ENCODE results near the gene ZPBP2.
"Not testable (repeated sequence)": the region's sequence is repeated elsewhere in the genome, so short reads cannot be mapped to it uniquely, and the experiment has no call there.

Gene ZPBP2

GRCh38 chr17:39868554-39868942, 546 bp downstream of the ZPBP2 start:
- in situ Hi-C loops (cut with HindIII; ENCODE audit: low pct_ligation_motif_present, low sequenced_read_pairs): no loop called here
- TF ChIP-seq CTCF (IDR thresholded peaks at IDR 0.05; ENCODE audit: low read depth, low read length, missing control alignments): no peak
- H3K36me3 ChIP-seq (replicated peaks): no peaks in the 10 kb centered on the region
- H3K4me3 ChIP-seq (ENCODE audit: low read depth, low read length): no peak overlapping the region
- no peak for DNase-seq
- no peak overlapping the region for H3K27ac ChIP-seq
- peaks cover 33% of the 10 kb centered on the region for H3K27me3 ChIP-seq (replicated peaks)

- in situ Hi-C loops (cut with HindIII; ENCODE audit: low pct_ligation_motif_present, low sequenced_read_pairs): no loop called here
- Histone ChIP-seq H3K27me3 (replicated peaks) (peaks cover 13% of the 10 kb centered on the region), H3K27ac (no peak overlapping the region), H3K36me3 (replicated peaks) (no peaks in the 10 kb centered on the region), H3K4me3 (ENCODE audit: low read depth, low read length) (no peak overlapping the region)
- TF ChIP-seq CTCF (IDR thresholded peaks at IDR 0.05; ENCODE audit: low read depth, low read length, missing control alignments): no peak
- DNase-seq: no peak
These were observed 2.8 kb downstream of the ZPBP2 start for GRCh38 chr17:39870776-39871175.

- H3K27ac ChIP-seq: no peak overlapping the region
- H3K27me3 ChIP-seq (replicated peaks): peaks cover 7% of the 10 kb centered on the region
- H3K36me3 ChIP-seq (replicated peaks): no peaks in the 10 kb centered on the region
- no peak overlapping the region for H3K4me3 ChIP-seq (ENCODE audit: low read depth, low read length)
- in situ Hi-C loops (cut with HindIII; ENCODE audit: low pct_ligation_motif_present, low sequenced_read_pairs): no loop called here
- TF ChIP-seq CTCF (IDR thresholded peaks at IDR 0.05; ENCODE audit: low read depth, low read length, missing control alignments): no peak
- no peak for DNase-seq
These were observed 3.8 kb downstream of the ZPBP2 start for GRCh38 chr17:39871801-39872200.

- Histone ChIP-seq H3K4me3 (ENCODE audit: low read depth, low read length) (no peak overlapping the region), H3K27me3 (replicated peaks) (peaks cover 5% of the 10 kb centered on the region), H3K27ac (no peak overlapping the region), H3K36me3 (replicated peaks) (no peaks in the 10 kb centered on the region)
- no peak for TF ChIP-seq CTCF (IDR thresholded peaks at IDR 0.05; ENCODE audit: low read depth, low read length, missing control alignments)
- in situ Hi-C loops (cut with HindIII; ENCODE audit: low pct_ligation_motif_present, low sequenced_read_pairs): no loop called here
- DNase-seq: no peak
These were observed 4.7 kb downstream of the ZPBP2 start for GRCh38 chr17:39872751-39873150.

- DNase-seq; H3K4me3 ChIP-seq (ENCODE audit: low read depth, low read length); in situ Hi-C loops (cut with HindIII; ENCODE audit: low pct_ligation_motif_present, low sequenced_read_pairs); H3K27me3 ChIP-seq (replicated peaks); H3K36me3 ChIP-seq (replicated peaks); H3K27ac ChIP-seq: not testable (repeated sequence)
These were observed 18.1 kb downstream of the ZPBP2 start for GRCh38 chr17:39886102-39886501.

- in situ Hi-C loops (cut with HindIII; ENCODE audit: low pct_ligation_motif_present, low sequenced_read_pairs): no loop called here
- DNase-seq: no peak
These were observed 19.1 kb downstream of the ZPBP2 start for GRCh38 chr17:39887078-39887477.

More at GRCh38 chr17:39887078-39887477, 19.1 kb downstream of the ZPBP2 start:
- TF ChIP-seq CTCF (IDR thresholded peaks at IDR 0.05; ENCODE audit: low read depth, low read length, missing control alignments): no peak
- H3K27me3 ChIP-seq (replicated peaks): peaks cover 3% of the 10 kb centered on the region
- H3K4me3 ChIP-seq (ENCODE audit: low read depth, low read length): no peak overlapping the region
- H3K36me3 ChIP-seq (replicated peaks): no peaks in the 10 kb centered on the region
- H3K27ac ChIP-seq: no peak overlapping the region
